MCF 10A (cell line): ENCODE measurements around the gene SEC14L5. TPM values are rescaled to one million over a fixed set of nuclear protein-coding genes. Genes with fewer than 3 reads are reported as not detected.

Experiments
- BruUV-seq: library from RNA; stranded (reverse); fragments of 400-500 nt; replicated peaks from 2 replicates; lab custom pipeline; 2021; lab: Mats Ljungman, UMichigan
- CTCF ChIA-PET: fragments of 300-600 bp; sonication (Branson Sonifier 250); formaldehyde crosslinking; extraction: SDS; loops from one replicate; lab custom pipeline; 2021; ENCODE audit warnings: antibody characterized with exemption, inconsistent platforms; lab: Yijun Ruan, JAX
- POLR2A ChIA-PET: fragments of 300-600, 350-650 bp; sonication (Branson Sonifier 250); formaldehyde crosslinking; extraction: SDS; loops from one replicate; lab custom pipeline; 2020; ENCODE audit warnings: antibody characterized with exemption, inconsistent platforms; lab: Yijun Ruan, JAX
- DNase-seq: peaks from one replicate; pipeline ENCODE4 v3.0.0-alpha.2; 2018; ENCODE audit not compliant: unreplicated experiment
- H3K27ac Mint-ChIP-seq: one replicate; pipeline ENCODE4 v1.8.0; 2022; ENCODE audit warnings: mild to moderate bottlenecking, low read depth, mixed read lengths; ENCODE audit not compliant: unreplicated experiment
- H3K27me3 Mint-ChIP-seq: one replicate; pipeline ENCODE4 v1.8.0; 2022; ENCODE audit warnings: mixed read lengths; ENCODE audit not compliant: insufficient read depth, unreplicated experiment
- H3K36me3 Mint-ChIP-seq: one replicate; pipeline ENCODE4 v1.8.0; 2022; ENCODE audit warnings: mild to moderate bottlenecking, moderate library complexity, mixed read lengths; ENCODE audit not compliant: insufficient read depth, unreplicated experiment
- H3K4me1 Mint-ChIP-seq: one replicate; pipeline ENCODE4 v1.8.0; 2022; ENCODE audit warnings: mixed read lengths; ENCODE audit not compliant: insufficient read depth, unreplicated experiment
- H3K4me3 Mint-ChIP-seq: one replicate; pipeline ENCODE4 v1.8.0; 2022; ENCODE audit warnings: mild to moderate bottlenecking, moderate library complexity, mixed read lengths; ENCODE audit not compliant: unreplicated experiment
- H3K9me3 Mint-ChIP-seq: one replicate; pipeline ENCODE4 v1.8.0; 2022; ENCODE audit warnings: mixed read lengths; ENCODE audit not compliant: unreplicated experiment
- CTCF ChIP-seq: fragments of 200-600 bp; IDR thresholded peaks from one replicate; pipeline ENCODE4 v1.8.0; 2022; ENCODE audit warnings: antibody characterized with exemption, mild to moderate bottlenecking; ENCODE audit not compliant: unreplicated experiment
- intact Hi-C: fragments of 100-400 bp; cut with micrococcal nuclease; formaldehyde crosslinking; loops from 2 replicates; pipeline ENCODE4 v1.14.1; 2022
- total RNA-seq: library from RNA; stranded (reverse); gene quantifications from 2 replicates; pipeline ENCODE4 v1.2.3, GENCODE V29; 2022

The SEC14L5 gene
- total RNA-seq, 1 experiment from 2014 or later = not detected

GRCh38 chr16:5032748-5033167, 74.6 kb downstream of the SEC14L5 start:
- intact Hi-C loops = no loop called here
- ChIA-PET CTCF (interaction anchor here (0.5 to 0.9 kb wide), 2 partner anchors 59 to 904 kb away, joined by 3 to 4 read pairs; no protein-coding TSS in a partner anchor), POLR2A (interaction anchor here (0.9 to 2.8 kb wide), 4 partner anchors 9 to 339 kb away, joined by 3 to 17 read pairs (median 8); partner anchors contain the start of genes ALG1 and NUDT16L1)
- no peak for TF ChIP-seq CTCF
- Mint-ChIP-seq H3K27me3 (no peaks in the 10 kb centered on the region), H3K27ac (peak overlapping the region; percentile 46), H3K4me3 (peak overlapping the region; percentile 84), H3K9me3 (no peaks in the 10 kb centered on the region), H3K36me3 (no peaks in the 10 kb centered on the region), H3K4me1 (peaks cover 21% of the 10 kb centered on the region)
- no peak for DNase-seq
- TSS peak; percentile 43 for BruUV-seq

GRCh38 chr16:5033256-5034166, 75.4 kb downstream of the SEC14L5 start, which contains the start of gene NAGPA:
NAGPA (minus strand) TSS chr16:5033935; CDS start chr16:5033914, 21 bp downstream.
- CTCF ChIA-PET = interaction anchor here (0.5 to 0.9 kb wide), 4 partner anchors 59 to 905 kb away, joined by 3 to 4 read pairs (median 3); no protein-coding TSS in a partner anchor
- H3K27ac Mint-ChIP-seq = peak within 1 kb of the TSS; percentile 73
- H3K27me3 Mint-ChIP-seq = no peaks in the 10 kb centered on the region
- POLR2A ChIA-PET = interaction anchor here (0.7 to 2.8 kb wide), 9 partner anchors 9 to 340 kb away, joined by 3 to 17 read pairs (median 3); partner anchors contain the start of genes ALG1, NUDT16L1 and SEC14L5
- DNase-seq = peak; percentile 82
- no TSS peak for BruUV-seq
- no peaks in the 10 kb centered on the region for H3K9me3 Mint-ChIP-seq
- no peak for TF ChIP-seq CTCF
- peaks cover 21% of the 10 kb centered on the region for H3K4me1 Mint-ChIP-seq
- intact Hi-C loops = loop anchor here (2.0 kb wide), 1 partner anchor 59 kb away; no protein-coding TSS in a partner anchor
- no peaks in the 10 kb centered on the region for H3K36me3 Mint-ChIP-seq
- peak within 1 kb of the TSS; percentile 84 for H3K4me3 Mint-ChIP-seq

DNA sequence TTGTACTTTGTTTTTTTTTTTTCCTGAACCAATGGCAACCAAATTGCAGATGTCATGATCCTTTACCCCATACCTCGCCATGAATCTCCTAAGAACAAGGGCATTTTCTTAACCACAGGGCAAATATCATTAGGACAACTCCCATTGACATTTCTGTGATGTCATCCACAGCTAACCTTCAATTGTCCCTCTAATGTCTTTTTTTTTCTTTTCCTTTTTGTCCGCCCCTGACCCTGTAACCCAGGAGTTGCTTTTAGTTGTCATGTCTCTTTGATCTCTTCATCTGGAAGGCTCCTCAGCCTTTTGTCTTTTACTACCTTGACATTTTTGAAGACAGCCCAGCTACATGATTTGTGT, 76.0 kb downstream of the SEC14L5 start:
- POLR2A ChIA-PET = interaction anchor here (0.5 to 2.8 kb wide), 11 partner anchors 10 to 489 kb away, joined by 3 to 17 read pairs (median 3); partner anchors contain the start of genes ALG1, NUDT16L1 and SEC14L5
- peak overlapping the region; percentile 84 for H3K4me3 Mint-ChIP-seq
- CTCF ChIA-PET = interaction anchor here (0.7 to 0.9 kb wide), 2 partner anchors 10 to 495 kb away, joined by 3 read pairs; no protein-coding TSS in a partner anchor
- H3K9me3 Mint-ChIP-seq = no peaks in the 10 kb centered on the region
- BruUV-seq = TSS peak; percentile 86
- no peaks in the 10 kb centered on the region for H3K27me3 Mint-ChIP-seq
- H3K36me3 Mint-ChIP-seq = no peaks in the 10 kb centered on the region
- peaks cover 21% of the 10 kb centered on the region for H3K4me1 Mint-ChIP-seq
- intact Hi-C loops = loop anchor here (2.0 kb wide), 1 partner anchor 59 kb away; no protein-coding TSS in a partner anchor
- DNase-seq = no peak
- peak overlapping the region; percentile 73 for H3K27ac Mint-ChIP-seq
- TF ChIP-seq CTCF = no peak

- H3K4me3 Mint-ChIP-seq = no peak overlapping the region
- POLR2A ChIA-PET = no interaction called here
- H3K27ac Mint-ChIP-seq = no peak overlapping the region
- BruUV-seq = no TSS peak
- no peaks in the 10 kb centered on the region for H3K36me3 Mint-ChIP-seq
- peaks cover 7% of the 10 kb centered on the region for H3K27me3 Mint-ChIP-seq
- peaks cover 21% of the 10 kb centered on the region for H3K4me1 Mint-ChIP-seq
- TF ChIP-seq CTCF = no peak
- H3K9me3 Mint-ChIP-seq = no peaks in the 10 kb centered on the region
- CTCF ChIA-PET = interaction anchor here (0.6 to 1.3 kb wide), 3 partner anchors 12 to 489 kb away, joined by 3 to 5 read pairs (median 5); no protein-coding TSS in a partner anchor
- intact Hi-C loops = loop anchor here (2.0 kb wide), 1 partner anchor 57 kb away; no protein-coding TSS in a partner anchor
- DNase-seq = no peak
Observed at GRCh38 chr16:5035909-5036227, 77.7 kb downstream of the SEC14L5 start.
